ENCODE measurements around the gene NBPF1. TPM values are rescaled to one million over a fixed set of nuclear protein-coding genes. Genes with fewer than 3 reads are reported as not detected.
"Not testable (repeated sequence)": the region's sequence is repeated elsewhere in the genome, so short reads cannot be mapped to it uniquely, and the experiment has no call there.

NBPF1 gene
- total RNA-seq, 3 donors from 2014 or later = 80.2 to 169 (median 104) TPM

DNA sequence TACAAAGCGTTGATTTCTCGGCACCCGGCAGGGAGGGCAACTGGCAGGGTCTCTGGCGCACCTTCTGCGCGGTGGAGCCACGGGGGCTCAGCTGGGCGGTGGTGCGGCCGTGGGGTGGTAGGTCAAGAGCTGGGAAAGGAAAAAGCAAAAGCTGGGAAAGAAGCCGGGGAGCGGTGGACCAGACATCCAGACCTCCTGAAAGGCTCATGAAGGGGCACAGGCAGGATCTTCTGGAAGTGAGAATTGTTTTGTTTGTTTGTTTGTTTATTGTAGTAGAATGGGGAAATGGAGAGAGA, 92.1 kb downstream of the NBPF1 start:
- TF ChIP-seq, protein P1, sequence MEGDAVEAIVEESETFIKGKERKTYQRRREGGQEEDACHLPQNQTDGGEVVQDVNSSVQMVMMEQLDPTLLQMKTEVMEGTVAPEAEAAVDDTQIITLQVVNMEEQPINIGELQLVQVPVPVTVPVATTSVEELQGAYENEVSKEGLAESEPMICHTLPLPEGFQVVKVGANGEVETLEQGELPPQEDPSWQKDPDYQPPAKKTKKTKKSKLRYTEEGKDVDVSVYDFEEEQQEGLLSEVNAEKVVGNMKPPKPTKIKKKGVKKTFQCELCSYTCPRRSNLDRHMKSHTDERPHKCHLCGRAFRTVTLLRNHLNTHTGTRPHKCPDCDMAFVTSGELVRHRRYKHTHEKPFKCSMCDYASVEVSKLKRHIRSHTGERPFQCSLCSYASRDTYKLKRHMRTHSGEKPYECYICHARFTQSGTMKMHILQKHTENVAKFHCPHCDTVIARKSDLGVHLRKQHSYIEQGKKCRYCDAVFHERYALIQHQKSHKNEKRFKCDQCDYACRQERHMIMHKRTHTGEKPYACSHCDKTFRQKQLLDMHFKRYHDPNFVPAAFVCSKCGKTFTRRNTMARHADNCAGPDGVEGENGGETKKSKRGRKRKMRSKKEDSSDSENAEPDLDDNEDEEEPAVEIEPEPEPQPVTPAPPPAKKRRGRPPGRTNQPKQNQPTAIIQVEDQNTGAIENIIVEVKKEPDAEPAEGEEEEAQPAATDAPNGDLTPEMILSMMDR (IDR thresholded peaks at IDR 0.05) = no peak
- Histone ChIP-seq H3K9me3 (no peaks in the 10 kb centered on the region), H3K4me3 (no peak overlapping the region), H3K4me1 (ENCODE audit: low read depth) (no peaks in the 10 kb centered on the region), H3K36me3 (ENCODE audit: low read depth) (no peaks in the 10 kb centered on the region)
- intact Hi-C loops (cut with DNase I, micrococcal nuclease) = no loop called here
- ATAC-seq (no peak), DNase-seq (no peak)

DNA sequence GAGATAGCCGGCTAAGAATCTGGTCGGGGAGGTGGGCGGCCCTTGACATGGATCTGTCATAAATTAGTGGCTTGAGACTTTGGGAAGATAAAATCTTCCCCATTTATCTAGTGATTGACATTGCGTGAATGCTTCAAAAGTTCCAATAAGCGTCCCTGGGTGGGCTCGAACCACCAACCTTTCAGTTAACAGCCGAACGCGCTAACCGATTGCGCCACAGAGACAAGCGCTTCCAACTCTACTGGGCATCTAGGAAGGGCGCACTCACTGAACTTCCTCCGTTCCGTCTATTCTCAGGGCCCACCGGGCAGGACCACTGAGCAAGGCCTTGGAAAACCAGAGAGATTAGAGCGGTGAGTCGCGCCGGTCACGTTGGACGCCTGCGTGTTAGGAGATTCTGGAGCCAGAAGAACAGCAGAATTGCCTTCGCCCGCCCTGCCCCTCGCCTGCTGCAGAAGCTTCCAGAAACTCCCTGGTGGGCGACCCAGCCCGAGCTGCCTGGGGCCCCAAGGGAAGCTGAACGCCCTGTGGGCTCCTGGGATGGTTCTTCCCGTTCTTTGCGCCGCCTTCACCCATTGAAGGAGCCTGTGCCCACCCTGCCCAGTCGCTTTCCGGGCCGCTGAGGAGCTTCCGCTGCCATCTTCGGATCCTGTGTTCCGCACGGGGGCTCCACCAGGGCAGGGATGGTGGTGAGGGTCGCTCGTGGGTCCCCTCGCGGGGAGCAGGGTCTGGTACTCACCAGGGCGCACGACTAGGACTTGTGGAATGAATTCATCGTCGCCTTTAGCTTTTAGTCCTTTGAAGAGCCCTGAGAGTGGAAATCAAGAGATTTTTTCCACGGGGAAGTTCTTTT, 92.7 kb downstream of the NBPF1 start:
- H3K4me3 ChIP-seq; intact Hi-C loops (cut with DNase I, micrococcal nuclease); H3K36me3 ChIP-seq (ENCODE audit: low read depth); DNase-seq; H3K9me3 ChIP-seq; ATAC-seq; H3K4me1 ChIP-seq (ENCODE audit: low read depth): not testable (repeated sequence)

DNA sequence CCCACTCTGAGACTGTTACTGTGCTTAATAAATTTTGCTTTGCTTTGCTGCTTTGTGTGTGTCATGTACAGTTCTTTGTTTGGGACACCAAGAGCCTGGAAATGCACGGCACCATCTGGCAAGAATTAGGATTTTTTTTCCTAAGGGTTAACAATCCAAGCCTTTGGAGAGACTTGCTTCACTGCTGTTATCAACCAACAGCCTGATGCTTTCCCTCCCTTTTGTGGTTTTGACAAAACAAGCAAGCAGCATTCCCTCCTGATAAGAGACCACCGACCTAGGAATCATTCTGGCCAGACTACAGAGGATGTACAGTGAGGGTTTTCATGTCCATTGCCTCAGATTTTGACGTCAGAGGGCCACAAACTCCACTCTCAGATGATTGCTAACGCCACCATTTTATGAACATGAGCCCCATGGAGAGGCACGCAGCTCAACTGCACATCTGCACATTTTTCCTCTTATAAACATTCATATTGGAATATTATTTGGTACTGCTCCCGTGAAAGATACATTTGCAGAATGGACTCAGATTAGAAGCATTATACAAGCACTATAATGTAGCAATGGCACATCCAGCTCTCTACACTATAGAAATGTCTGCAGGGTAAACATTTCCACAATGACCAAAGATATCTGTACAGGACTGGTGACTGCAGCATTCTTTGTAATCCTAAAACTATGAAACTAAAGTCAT, 94.0 kb downstream of the NBPF1 start:
- H3K9me3 ChIP-seq; intact Hi-C loops (cut with DNase I, micrococcal nuclease); H3K36me3 ChIP-seq (ENCODE audit: low read depth); H3K4me3 ChIP-seq; H3K4me1 ChIP-seq (ENCODE audit: low read depth); DNase-seq; ATAC-seq: not testable (repeated sequence)

DNA sequence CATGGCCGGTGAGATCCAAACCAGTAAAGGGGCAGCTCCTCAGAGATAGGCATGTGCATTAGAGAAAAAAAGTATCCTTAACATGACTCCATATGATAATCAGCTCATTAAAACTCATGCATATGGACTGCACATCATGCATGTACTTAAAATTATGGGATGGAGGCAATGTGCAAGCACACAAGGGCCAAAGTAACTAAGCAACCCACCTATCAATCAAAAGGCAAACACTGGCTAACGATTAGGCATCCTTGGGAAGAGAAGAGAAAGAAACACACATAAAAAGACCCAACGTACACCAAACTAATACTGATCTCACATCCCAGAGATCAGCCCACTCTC, 94.5 kb downstream of the NBPF1 start:
- DNase-seq; H3K36me3 ChIP-seq (ENCODE audit: low read depth); H3K4me1 ChIP-seq (ENCODE audit: low read depth); intact Hi-C loops (cut with DNase I, micrococcal nuclease); H3K9me3 ChIP-seq; H3K4me3 ChIP-seq; ATAC-seq: not testable (repeated sequence)

DNA sequence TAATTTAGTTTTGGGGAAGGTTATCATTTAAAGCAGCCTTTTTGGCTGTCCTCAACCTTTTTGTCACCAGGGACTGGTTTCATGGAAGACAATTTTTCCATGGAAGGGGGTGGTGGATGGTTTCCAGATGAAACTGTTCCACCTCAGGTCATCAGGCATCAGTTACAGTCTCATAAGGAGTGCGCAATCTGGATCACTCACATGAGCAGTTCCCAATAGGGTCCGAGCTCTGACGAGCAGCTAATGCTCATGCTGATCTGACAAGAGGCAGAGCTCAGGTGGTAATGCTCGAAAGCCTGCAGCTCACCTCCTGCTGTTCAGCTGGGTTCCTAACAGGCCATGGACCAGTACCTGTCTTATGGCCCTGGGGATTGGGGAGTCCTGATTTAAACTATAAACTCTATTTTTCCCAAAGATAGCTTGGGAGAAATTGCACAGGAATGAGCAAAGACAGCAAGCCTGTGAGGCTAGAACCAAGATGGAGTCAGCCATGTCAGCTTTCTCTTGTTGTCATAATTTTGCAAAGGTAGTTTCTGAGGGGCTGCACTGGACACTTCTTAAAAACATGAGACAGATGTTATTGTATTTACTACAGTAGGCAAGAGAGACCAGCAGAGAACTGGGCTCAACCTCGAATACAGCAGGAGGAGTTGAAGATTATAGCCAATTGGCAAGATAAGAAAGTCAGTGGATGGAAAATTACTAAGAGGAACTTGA, 96.5 kb downstream of the NBPF1 start:
- ATAC-seq; H3K36me3 ChIP-seq (ENCODE audit: low read depth); H3K4me1 ChIP-seq (ENCODE audit: low read depth); H3K4me3 ChIP-seq; DNase-seq; intact Hi-C loops (cut with DNase I, micrococcal nuclease); H3K9me3 ChIP-seq: not testable (repeated sequence)

DNA sequence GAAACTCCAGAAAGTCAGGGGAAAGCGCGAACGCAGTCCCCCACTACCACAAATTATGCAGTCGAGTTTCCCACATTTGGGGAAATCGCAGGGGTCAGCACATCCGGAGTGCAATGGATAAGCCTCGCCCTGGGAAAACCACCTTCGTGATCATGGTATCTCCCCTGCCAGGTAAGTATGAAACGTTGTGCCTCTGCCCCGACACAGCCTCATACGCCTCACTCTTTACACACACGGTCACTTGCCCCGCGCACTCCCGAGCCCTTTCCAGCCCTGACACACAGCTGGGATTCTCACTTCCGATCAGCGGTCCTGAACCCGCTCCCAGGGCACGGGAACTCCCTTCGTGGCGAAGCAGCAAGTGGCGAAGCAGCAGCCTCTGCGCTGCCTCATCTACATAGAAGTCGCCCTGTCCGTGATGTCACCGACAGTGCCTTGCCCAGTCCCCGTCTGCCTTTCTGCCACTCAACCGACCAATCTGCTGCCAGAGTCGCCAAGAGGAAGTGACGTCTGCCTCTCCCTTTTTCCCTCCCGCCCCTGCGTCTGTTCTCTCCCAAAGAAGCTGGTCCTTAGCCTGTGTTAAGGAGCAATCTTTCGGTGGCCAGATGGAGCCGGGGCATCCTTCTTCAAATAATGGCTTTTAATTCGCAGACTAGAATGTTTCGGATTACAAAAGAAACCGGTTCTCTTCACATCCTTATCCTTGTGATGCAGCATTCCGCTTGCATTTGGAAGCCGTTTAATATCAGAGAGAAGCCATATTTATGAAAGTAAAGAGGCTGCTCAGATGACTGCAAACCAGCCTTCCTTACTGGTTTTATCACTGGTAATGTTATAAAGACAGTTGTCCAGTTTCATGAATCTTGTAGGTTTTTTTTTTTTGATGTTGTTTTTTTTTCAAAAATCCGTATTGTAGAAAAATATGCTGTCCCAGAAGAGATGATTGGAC, 99.0 kb downstream of the NBPF1 start, which contains the start of gene RNU1-1:
Gene RNU1-1 (minus strand): TSS at position 179 of the 949 bp plus-strand sequence.
- DNase-seq (peak; percentile 82 to 85 (median 85)), ATAC-seq (peak; percentile 73)
- H3K4me1 ChIP-seq (ENCODE audit: low read depth); H3K9me3 ChIP-seq; H3K36me3 ChIP-seq (ENCODE audit: low read depth); intact Hi-C loops (cut with DNase I, micrococcal nuclease); H3K4me3 ChIP-seq: not testable (repeated sequence)

DNA sequence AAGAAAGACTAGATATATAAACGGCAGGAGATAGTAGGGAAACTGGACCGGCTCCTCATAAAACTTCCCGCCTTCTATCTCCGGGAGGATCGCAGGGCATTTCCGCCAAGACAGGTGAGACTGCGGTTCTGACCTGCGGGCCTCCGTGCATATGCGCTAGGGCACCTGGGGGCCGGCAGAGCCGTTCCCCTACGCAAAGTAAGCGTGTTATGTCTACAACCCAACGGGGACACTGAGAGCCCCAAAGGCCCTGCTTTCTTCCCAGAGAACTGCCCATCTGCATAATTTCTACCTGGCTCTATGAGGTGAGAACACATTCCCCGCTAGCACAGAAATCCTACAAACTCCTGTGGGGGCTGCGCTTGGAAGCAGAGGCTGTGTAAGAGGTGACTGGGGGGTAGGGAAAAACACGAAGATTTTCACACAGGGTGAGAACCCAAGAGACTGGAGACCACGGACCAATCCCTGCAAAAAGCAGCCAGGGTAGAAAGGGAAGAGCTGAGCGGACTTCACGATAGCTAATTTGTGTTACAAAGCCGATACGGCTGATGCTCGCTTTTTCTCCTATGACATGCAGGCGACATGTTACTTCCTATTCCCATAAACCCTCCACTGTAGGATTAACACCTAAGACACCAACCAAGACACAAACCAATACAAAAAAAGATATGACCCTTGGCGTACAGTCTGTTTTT, 99.8 kb downstream of the NBPF1 start:
- H3K4me1 ChIP-seq (ENCODE audit: low read depth); H3K4me3 ChIP-seq; intact Hi-C loops (cut with DNase I, micrococcal nuclease); H3K9me3 ChIP-seq; H3K36me3 ChIP-seq (ENCODE audit: low read depth): not testable (repeated sequence)
- ATAC-seq = peak; percentile 100
- DNase-seq = peak in 2 of 3 donors; percentile 41 to 66

DNA sequence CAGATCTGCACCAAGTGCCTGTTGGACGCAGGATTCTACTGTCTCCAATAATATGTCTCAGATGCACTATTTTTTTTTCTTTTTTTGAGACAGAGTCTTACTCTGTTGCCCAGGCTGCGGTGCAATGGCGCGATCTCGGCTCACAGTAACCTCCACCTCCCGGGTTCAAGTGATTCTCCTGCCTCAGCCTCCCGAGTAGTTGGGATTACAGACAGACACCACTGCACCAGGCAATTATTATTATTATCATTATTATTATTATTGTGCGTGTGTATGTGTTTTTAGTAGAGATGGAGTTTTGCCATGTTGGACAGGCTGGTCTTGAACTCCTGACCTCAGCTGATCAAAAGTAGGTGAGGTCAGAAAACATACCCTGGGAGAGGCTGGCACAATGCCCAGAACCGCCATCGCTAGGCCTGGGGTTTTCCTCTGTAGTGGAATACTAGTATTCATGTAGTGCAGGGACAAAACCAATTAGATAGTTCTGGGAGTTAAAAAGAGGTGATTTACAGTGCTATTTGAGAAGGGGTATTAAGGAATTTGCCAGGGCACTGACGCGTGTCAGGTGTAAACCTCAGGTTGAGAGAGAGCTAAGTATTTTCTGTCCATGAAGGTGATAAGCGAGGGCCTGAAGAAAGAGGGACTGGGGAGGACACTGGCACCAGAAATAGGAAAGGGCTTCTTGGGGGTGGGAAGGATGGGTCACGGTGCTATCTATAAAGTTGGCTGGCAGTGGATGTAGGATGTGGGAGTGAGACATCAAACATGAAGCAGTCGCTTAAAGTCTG, 100.5 kb downstream of the NBPF1 start:
- H3K36me3 ChIP-seq (ENCODE audit: low read depth); H3K4me1 ChIP-seq (ENCODE audit: low read depth); ATAC-seq; H3K4me3 ChIP-seq; intact Hi-C loops (cut with DNase I, micrococcal nuclease); H3K9me3 ChIP-seq: not testable (repeated sequence)
- DNase-seq = peak in 2 of 3 donors; percentile 46 to 51

Other genes starting within 250 kb of the NBPF1 start
- gene SZRD1, start 246.3 kb downstream of the NBPF1 start, total RNA-seq = 100 to 1,000 TPM; 105 to 120 (median 112) TPM
- under 1 TPM in 1 of 3 donors, not detected in 2; 0.22 TPM for gene SPATA21, start 176.1 kb downstream of the NBPF1 start, total RNA-seq
- gene NECAP2, start 172.8 kb downstream of the NBPF1 start, total RNA-seq = 10 to 100 TPM; 34.4 to 50.9 (median 43.8) TPM
- gene RNU1-1, start 99.3 kb downstream of the NBPF1 start, total RNA-seq = 1,000 to 10,000 TPM; 2,195 to 6,222 (median 2,378) TPM
- 1,000 to 10,000 TPM; 2,195 to 6,222 (median 2,378) TPM for gene RNU1-3, start 53.4 kb upstream of the NBPF1 start, total RNA-seq
- 1,000 to 10,000 TPM; 2,195 to 6,222 (median 2,378) TPM for gene RNU1-4, start 127.0 kb upstream of the NBPF1 start, total RNA-seq